GM18861 (cell line): Measurements from ENCODE around the gene RGS10.
A peak's percentile ranks its signal among the peaks of the same experiment; 100 is the strongest.
"Not testable (repeated sequence)": the region's sequence is repeated elsewhere in the genome, so short reads cannot be mapped to it uniquely, and the experiment has no call there.

ENCODE experiments used
- ATAC-seq: cut with Tn5 transposase; IDR thresholded peaks from one replicate; pipeline ENCODE4 v1.9.1; 2021; ENCODE audit not compliant: unreplicated experiment

The RGS10 gene

GRCh38 chr10:119470920-119471702 is 71.4 kb downstream of the RGS10 start:
- no peak for ATAC-seq

- ATAC-seq: no peak
Observed at GRCh38 chr10:119469846-119470245, 72.7 kb downstream of the RGS10 start.

- no peak for ATAC-seq
Observed at GRCh38 chr10:119469325-119469707, 73.2 kb downstream of the RGS10 start.

GRCh38 chr10:119468542-119469324 is 73.8 kb downstream of the RGS10 start:
- ATAC-seq: no peak

- ATAC-seq: peak; percentile 56
Observed at GRCh38 chr10:119466655-119467054, 75.9 kb downstream of the RGS10 start.

- ATAC-seq: no peak
Observed at GRCh38 chr10:119466076-119466475, 76.4 kb downstream of the RGS10 start.

GRCh38 chr10:119465085-119465484 is 77.4 kb downstream of the RGS10 start:
- no peak for ATAC-seq

GRCh38 chr10:119463195-119463594 is 79.3 kb downstream of the RGS10 start:
- not testable (repeated sequence) for ATAC-seq

- ATAC-seq: no peak
Observed at GRCh38 chr10:119462773-119463172, 79.7 kb downstream of the RGS10 start.

GRCh38 chr10:119461923-119462322 is 80.6 kb downstream of the RGS10 start:
- ATAC-seq: peak; percentile 50

- peak; percentile 61 for ATAC-seq
Observed at GRCh38 chr10:119461380-119461779, 81.1 kb downstream of the RGS10 start.

- no peak for ATAC-seq
Observed at GRCh38 chr10:119460369-119461195, 81.9 kb downstream of the RGS10 start.

- ATAC-seq: no peak
Observed at GRCh38 chr10:119459681-119460340, 82.7 kb downstream of the RGS10 start.

GRCh38 chr10:119457966-119458766 is 84.4 kb downstream of the RGS10 start:
- no peak for ATAC-seq

- no peak for ATAC-seq
Observed at GRCh38 chr10:119456435-119456810, 86.1 kb downstream of the RGS10 start.

GRCh38 chr10:119455609-119456434 is 86.7 kb downstream of the RGS10 start:
- no peak for ATAC-seq

GRCh38 chr10:119454990-119455389 is 87.5 kb downstream of the RGS10 start:
- ATAC-seq: no peak

- ATAC-seq: no peak
Observed at GRCh38 chr10:119454316-119454715, 88.2 kb downstream of the RGS10 start.

GRCh38 chr10:119453313-119453712 is 89.2 kb downstream of the RGS10 start:
- no peak for ATAC-seq
